Measurements from ENCODE around the gene LPP. TPM values are rescaled to one million over a fixed set of nuclear protein-coding genes. Genes with fewer than 3 reads are reported as not detected.
A peak's percentile ranks its signal among the peaks of the same experiment; 100 is the strongest.

The LPP gene
- total and polyA plus RNA-seq, 2 donors (not counting 1 experiment from before 2014, with no cell fraction given): 7.6 to 81.7 TPM

DNA sequence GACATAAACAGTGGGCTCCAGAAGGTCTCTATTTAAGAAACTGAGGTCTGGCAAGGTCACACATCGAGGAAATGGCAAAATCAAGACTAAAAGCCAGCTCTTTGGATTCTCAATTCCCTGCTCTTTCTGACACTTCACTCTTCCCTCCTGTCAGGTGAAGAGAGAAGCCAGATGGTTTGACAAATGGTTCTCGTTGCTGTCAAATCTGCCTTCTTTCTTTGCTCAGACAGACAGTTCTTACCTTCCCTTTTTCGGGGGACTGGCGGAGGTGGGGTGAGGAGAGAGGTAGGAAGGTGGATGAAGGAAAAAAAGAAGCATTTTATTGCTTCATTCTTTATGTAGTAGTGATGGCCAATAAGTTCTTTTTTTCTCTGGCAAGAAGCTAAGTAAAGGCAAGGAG lies 133.4 kb downstream of the LPP start:
- no peak for ATAC-seq (ENCODE audit: low read depth)
- ChIA-PET POLR2A (no interaction called here), CTCF (no interaction called here)
- H3K27me3 Mint-ChIP-seq: no peaks in the 10 kb centered on the region
- H3K4me1 Mint-ChIP-seq: peaks cover 56% of the 10 kb centered on the region
- no peak overlapping the region for H3K27ac Mint-ChIP-seq
- Histone ChIP-seq H3K4me1 (ENCODE audit: control insufficient read depth in 2 of 2, insufficient read depth in 2 of 2, low read length in 2 of 2) (peaks cover 18 to 23% of the 10 kb centered on the region in 2 donors), H3K36me3 (replicated peaks in 1 of 2; ENCODE audit: control extremely low read depth in 1 of 2, control insufficient read depth in 1 of 2, extremely low read depth in 1 of 2, insufficient read depth in 2 of 2, low read length in 1 of 2) (no peaks in the 10 kb centered on the region), H3K79me2 (ENCODE audit: control insufficient read depth, insufficient read depth, low read length) (peaks cover 18% of the 10 kb centered on the region), H4K20me1 (ENCODE audit: control insufficient read depth, insufficient read depth, low read length, poor library complexity, severe bottlenecking) (no peaks in the 10 kb centered on the region), H3K27ac (ENCODE audit: low read length in 2 of 2) (no peak overlapping the region), H3K27me3 (replicated peaks in 1 of 4; ENCODE audit: control extremely low read depth in 1 of 4, control insufficient read depth in 3 of 4, insufficient read depth in 4 of 4, low read length in 3 of 4) (no peaks in the 10 kb centered on the region), H3K4me2 (replicated peaks; ENCODE audit: low read depth, low read length, poor library complexity, severe bottlenecking) (no peak overlapping the region), H2AFZ (ENCODE audit: insufficient read depth, low read depth, low read length, poor library complexity, severe bottlenecking) (no peak overlapping the region), H3K4me3 (ENCODE audit: control extremely low read depth in 1 of 5, extremely low read depth in 1 of 5, insufficient read depth in 1 of 5, low read depth in 2 of 5, low read length in 4 of 5) (no peak overlapping the region), H3K9ac (ENCODE audit: low read length) (no peak overlapping the region), H3K9me3 (ENCODE audit: control extremely low read depth in 1 of 3, control insufficient read depth in 2 of 3, insufficient read depth in 1 of 3, low read length in 2 of 3) (no peaks in the 10 kb centered on the region)
- intact Hi-C loops (cut with micrococcal nuclease): no loop called here
- DNase-seq: no peak
- whole genome bisulfite sequencing (ENCODE audit: insufficient coverage): no CpG with 5 or more reads among the region's 4 CpGs
- H3K4me3 Mint-ChIP-seq: no peak overlapping the region
- TF ChIP-seq EZH2 (IDR thresholded peaks at IDR 0.05; ENCODE audit: borderline replicate concordance, insufficient read depth, low read depth, low read length, poor library complexity, severe bottlenecking): no peak
- no peak for TF ChIP-seq CTCF (IDR thresholded peaks at IDR 0.05)
- H3K9me3 Mint-ChIP-seq (ENCODE audit: insufficient read depth): no peaks in the 10 kb centered on the region

DNA sequence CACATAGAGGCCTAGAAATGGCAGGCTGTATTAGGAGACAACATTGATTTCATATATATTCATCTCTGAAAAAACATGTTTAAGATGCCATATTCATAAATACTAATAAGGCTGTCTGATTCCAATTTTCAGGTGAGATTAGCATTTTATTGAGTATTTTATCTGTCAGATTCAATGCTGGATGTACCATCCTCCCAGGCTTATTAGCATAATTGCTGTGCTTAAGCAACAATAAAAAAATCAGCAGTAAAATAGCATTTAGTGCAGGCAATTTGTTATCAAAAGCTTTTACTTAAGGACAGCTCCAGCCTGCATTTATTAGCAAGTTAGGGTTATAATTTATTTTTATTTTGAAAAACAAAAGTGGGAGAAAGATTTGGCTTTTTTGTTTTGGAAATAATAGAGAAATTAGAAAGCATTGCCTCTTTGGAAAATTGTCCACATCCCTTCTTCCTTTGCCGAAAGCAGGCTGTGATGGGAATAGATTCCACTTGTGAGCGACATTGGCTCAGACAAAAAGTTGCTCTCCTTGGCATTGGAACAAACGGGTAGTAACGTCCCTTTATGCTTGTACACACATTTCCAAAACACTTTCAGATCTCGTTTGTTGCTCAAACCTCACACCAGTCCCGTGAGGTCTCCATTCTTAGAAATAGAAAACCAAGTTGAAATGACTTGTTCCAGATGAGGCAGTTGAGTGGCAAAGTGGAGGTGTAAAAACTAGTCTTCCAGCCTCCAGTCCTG lies 134.0 kb downstream of the LPP start:
- ATAC-seq (ENCODE audit: low read depth) (no peak), DNase-seq (no peak)
- no peak overlapping the region for H3K27ac Mint-ChIP-seq
- no peaks in the 10 kb centered on the region for H4K20me1 ChIP-seq (ENCODE audit: control insufficient read depth, insufficient read depth, low read length, poor library complexity, severe bottlenecking)
- no peak for TF ChIP-seq CTCF (IDR thresholded peaks at IDR 0.05)
- no peak for TF ChIP-seq EZH2 (IDR thresholded peaks at IDR 0.05; ENCODE audit: borderline replicate concordance, insufficient read depth, low read depth, low read length, poor library complexity, severe bottlenecking)
- intact Hi-C loops (cut with micrococcal nuclease): no loop called here
- H3K27me3 ChIP-seq (replicated peaks in 1 of 4; ENCODE audit: control extremely low read depth in 1 of 4, control insufficient read depth in 3 of 4, insufficient read depth in 4 of 4, low read length in 3 of 4): no peaks in the 10 kb centered on the region
- peaks cover 58% of the 10 kb centered on the region for H3K4me1 Mint-ChIP-seq
- ChIA-PET CTCF (no interaction called here), POLR2A (no interaction called here)
- no peak overlapping the region for H3K9ac ChIP-seq (ENCODE audit: low read length)
- H3K9me3 Mint-ChIP-seq (ENCODE audit: insufficient read depth): no peaks in the 10 kb centered on the region
- peaks cover 19% of the 10 kb centered on the region for H3K79me2 ChIP-seq (ENCODE audit: control insufficient read depth, insufficient read depth, low read length)
- H3K4me1 ChIP-seq (ENCODE audit: control insufficient read depth in 2 of 2, insufficient read depth in 2 of 2, low read length in 2 of 2): peaks cover 21 to 25% of the 10 kb centered on the region in 2 donors
- WGBS (ENCODE audit: insufficient coverage): 70% methylated on average over 2 of the region's 6 CpGs
- no peak overlapping the region for H3K27ac ChIP-seq (ENCODE audit: low read length in 2 of 2)
- no peak overlapping the region for H3K4me3 ChIP-seq (ENCODE audit: control extremely low read depth in 1 of 5, extremely low read depth in 1 of 5, insufficient read depth in 1 of 5, low read depth in 2 of 5, low read length in 4 of 5)
- H2AFZ ChIP-seq (ENCODE audit: insufficient read depth, low read depth, low read length, poor library complexity, severe bottlenecking): peak overlapping the region; percentile 32
- H3K27me3 Mint-ChIP-seq: no peaks in the 10 kb centered on the region
- H3K36me3 ChIP-seq (replicated peaks in 1 of 2; ENCODE audit: control extremely low read depth in 1 of 2, control insufficient read depth in 1 of 2, extremely low read depth in 1 of 2, insufficient read depth in 2 of 2, low read length in 1 of 2): no peaks in the 10 kb centered on the region
- no peaks in the 10 kb centered on the region for H3K9me3 ChIP-seq (ENCODE audit: control extremely low read depth in 1 of 3, control insufficient read depth in 2 of 3, insufficient read depth in 1 of 3, low read length in 2 of 3)
- H3K4me3 Mint-ChIP-seq: no peak overlapping the region
- H3K4me2 ChIP-seq (replicated peaks; ENCODE audit: low read depth, low read length, poor library complexity, severe bottlenecking): no peak overlapping the region
